ENCODE data around the gene ACADS.
"Not testable (repeated sequence)": the region's sequence is repeated elsewhere in the genome, so short reads cannot be mapped to it uniquely, and the experiment has no call there.

ACADS gene

DNA sequence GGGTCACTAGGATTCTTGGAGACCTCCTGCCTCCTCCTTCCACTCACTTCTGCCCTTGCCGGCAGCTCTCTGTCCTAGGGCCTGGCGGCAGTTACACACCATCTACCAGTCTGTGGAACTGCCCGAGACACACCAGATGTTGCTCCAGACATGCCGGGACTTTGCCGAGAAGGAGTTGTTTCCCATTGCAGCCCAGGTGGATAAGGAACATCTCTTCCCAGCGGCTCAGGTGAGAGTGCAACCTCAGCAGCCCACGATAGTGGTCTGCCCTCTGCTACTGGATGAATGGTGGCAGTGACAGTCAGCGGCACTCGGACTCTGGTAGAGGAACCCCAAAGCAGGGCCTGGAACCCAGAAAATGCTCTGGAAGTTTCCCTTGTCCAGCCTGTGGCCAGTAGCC is 1.3 kb downstream of the ACADS start:
- DNase-seq (ENCODE audit: low read depth): no peak

- not testable (repeated sequence) for DNase-seq (ENCODE audit: low read depth)
Observed at GRCh38 chr12:120732198-120732597, 6.6 kb downstream of the ACADS start.

DNA sequence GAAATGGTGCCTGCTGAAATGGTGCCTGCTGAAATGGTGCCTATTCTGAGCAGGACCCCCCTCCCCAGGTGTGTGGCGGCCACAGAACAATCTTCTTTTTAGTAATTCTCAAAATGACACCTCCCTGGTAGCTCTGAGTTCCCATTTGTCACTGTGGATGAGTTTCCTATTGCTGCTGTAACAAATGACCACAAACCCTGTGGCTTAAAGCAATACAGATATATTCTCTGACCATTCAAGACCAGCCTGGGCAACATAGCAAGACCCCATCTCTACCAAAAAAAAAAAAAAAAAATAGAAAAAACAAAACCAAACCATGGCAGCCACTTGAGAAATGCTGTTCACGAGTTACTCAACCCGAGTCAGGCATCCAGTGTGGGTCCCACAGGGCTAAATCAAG is 7.9 kb downstream of the ACADS start:
- no peak for DNase-seq (ENCODE audit: low read depth)

DNA sequence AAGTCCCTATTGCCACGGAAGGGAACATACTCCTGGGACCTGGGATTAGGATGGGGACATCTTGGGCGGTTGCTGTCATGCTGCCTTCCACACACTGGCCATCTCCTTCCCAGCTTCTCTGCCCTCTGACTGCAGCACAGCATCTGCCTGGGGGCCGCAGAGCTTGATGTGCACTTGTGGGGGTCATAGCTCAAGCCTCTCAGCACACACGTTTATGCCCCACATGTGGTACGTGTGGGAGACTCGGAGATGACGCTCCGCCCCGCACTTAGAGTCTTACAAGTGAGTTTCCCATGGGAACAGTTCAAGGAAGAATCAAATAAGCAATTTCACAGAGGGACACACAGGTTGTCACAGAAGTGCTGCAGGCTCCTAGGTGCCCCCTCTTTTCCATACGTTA is 8.6 kb downstream of the ACADS start:
- DNase-seq (ENCODE audit: low read depth): no peak

- DNase-seq (ENCODE audit: low read depth): no peak
Observed at GRCh38 chr12:120735181-120735580, 9.6 kb downstream of the ACADS start.

GRCh38 chr12:120736404-120737331 is 11.0 kb downstream of the ACADS start:
- no peak for DNase-seq (ENCODE audit: low read depth)

DNA sequence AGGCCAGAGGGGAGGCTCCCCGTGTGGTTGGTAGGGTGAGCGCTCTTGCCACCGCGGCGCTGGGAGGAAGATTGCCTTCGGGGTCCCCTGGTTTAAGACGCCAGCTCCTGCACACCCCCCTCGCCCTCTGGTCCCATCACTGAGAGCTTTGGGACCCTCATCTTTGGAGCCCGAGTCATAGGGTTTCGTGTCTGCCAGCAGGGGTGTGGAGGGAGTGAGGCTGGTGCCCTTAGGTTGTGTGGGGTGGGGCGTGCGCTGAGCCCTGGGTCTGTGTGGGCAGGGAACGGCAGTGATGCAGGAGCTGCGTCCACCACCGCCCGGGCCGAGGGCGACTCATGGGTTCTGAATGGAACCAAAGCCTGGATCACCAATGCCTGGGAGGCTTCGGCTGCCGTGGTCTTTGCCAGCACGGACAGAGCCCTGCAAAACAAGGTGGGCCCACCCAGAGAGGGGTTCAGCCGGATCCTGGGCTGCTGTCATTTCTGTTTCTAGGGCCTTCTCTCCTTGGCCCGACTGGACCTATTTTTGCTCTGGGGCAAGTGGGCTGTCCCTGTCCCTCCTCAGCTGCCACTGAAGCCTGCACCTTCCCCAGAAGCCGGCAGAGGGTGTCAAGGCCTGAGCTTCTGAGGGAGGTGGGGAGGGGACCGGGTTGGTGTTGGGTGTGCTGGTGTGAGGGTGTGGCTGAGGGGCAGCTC is 12.1 kb downstream of the ACADS start:
- DNase-seq (ENCODE audit: low read depth): no peak

DNA sequence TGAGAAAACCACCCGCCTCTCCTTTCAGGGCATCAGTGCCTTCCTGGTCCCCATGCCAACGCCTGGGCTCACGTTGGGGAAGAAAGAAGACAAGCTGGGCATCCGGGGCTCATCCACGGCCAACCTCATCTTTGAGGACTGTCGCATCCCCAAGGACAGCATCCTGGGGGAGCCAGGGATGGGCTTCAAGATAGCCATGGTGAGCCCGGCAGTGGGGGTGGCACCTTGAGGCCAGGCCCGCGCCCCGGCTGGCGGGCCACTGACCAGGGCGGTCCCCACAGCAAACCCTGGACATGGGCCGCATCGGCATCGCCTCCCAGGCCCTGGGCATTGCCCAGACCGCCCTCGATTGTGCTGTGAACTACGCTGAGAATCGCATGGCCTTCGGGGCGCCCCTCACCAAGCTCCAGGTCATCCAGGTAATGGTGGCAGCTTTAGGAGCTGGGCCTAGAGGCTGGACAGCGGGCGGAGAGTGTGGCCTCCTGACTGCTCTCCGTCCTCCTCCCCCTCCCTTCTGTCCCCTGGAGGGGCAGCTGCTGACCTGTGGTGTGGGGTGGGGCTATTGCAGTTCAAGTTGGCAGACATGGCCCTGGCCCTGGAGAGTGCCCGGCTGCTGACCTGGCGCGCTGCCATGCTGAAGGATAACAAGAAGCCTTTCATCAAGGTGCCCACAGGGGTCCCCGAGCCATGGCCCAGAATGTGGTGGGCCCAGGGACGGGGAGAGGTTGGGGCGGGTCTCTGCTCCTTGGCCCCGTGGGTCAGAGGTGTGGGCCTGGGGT is 12.8 kb downstream of the ACADS start:
- DNase-seq (ENCODE audit: low read depth): no peak

- no peak for DNase-seq (ENCODE audit: low read depth)
Observed at GRCh38 chr12:120739031-120739762, 13.6 kb downstream of the ACADS start.

- no peak for DNase-seq (ENCODE audit: low read depth)
Observed at GRCh38 chr12:120739821-120740613, 14.4 kb downstream of the ACADS start.

DNA sequence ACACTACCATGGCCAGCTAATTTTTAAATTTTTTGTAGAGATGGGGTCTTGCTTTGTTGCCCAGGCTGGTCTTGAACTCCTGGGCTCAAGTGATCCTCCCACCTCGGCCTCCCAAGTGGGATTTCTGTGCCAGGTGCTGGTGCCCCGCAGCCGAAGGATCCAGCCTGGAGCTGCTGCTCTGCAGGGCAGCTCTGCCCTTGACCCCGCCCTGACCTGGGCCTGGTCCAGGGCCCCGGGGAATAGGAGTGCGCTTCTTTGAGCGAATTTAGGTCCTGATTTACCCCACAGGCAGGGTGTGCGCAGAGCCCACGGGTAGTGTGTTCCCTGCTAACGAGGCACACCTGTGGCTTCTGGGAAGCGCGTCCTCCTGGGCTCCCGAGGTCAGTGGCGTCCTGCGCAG is 15.2 kb downstream of the ACADS start:
- DNase-seq (ENCODE audit: low read depth): no peak

- no peak for DNase-seq (ENCODE audit: low read depth)
Observed at GRCh38 chr12:120741476-120742421, 16.1 kb downstream of the ACADS start.

DNA sequence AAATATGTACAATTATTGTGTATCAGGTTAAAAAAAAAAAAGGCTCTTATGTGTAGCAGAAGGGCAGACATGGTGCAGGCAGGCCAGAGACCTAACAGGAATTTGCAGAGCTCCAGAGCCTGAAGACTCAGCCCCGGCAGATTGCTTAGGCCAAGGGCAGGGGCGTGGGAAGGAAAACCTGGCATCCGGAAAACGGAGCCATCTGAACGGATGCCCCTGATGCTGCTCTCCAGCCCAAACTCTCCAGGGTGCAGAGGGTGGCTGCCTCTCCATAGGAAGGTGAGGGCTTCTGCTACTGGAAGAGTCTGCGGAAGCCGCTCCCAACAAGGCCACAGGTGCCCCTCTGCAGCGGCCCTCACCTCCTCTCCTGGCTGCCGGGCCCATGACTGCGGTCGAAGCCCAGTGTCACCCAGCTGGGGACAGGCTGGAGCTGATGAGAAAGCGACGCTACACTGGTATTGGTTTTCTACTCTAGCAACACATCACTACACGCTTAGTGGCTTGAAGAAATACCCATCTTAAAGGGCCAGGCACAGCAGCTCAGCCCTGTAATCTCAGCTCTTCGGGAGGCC is 19.4 kb downstream of the ACADS start:
- DNase-seq (ENCODE audit: low read depth): no peak

DNA sequence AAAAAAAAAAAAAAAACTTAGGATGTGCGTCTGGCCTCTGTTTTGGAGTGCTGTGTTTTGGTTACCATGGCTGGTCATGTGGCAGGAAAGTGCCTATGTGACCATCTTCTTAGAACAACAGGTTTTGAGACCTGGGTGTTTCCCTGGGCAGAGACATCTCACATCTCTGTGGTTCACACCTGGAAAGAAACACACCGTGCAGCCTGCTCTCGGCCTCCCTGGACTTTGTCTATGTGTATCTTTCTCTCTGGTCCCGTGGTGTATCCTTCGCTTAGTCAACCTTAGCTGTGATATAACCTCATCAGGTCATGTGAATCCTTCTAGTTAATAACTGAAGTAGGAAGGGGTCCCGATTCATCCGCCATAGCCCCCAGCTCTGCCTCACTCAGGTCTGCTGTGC is 22.6 kb downstream of the ACADS start:
- no peak for DNase-seq (ENCODE audit: low read depth)

- no peak for DNase-seq (ENCODE audit: low read depth)
Observed at GRCh38 chr12:120749256-120749655, 23.6 kb downstream of the ACADS start.

DNA sequence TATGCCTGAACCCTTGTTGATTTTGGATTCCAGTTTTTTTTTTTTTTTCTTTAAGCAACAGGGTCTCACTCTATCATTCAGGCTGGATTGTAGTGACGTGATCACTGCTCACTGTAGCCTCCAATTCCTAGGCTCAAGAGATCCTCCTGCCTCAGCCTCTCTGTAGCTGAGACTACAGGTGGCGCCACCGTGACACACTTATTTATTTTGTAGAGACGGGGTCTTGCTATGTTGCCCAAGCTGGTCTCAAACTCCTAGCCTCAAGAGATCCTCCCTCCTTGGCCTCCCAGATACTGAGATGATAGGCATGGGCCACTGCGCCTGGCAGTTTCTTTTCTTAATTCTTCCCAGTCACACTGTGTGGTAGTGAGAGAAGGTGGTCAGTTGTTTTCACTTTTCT is 25.2 kb downstream of the ACADS start:
- no peak for DNase-seq (ENCODE audit: low read depth)

GRCh38 chr12:120751389-120751788 is 25.8 kb downstream of the ACADS start:
- DNase-seq (ENCODE audit: low read depth): no peak

- DNase-seq (ENCODE audit: low read depth): no peak
Observed at GRCh38 chr12:120754792-120755191, 29.2 kb downstream of the ACADS start.

DNA sequence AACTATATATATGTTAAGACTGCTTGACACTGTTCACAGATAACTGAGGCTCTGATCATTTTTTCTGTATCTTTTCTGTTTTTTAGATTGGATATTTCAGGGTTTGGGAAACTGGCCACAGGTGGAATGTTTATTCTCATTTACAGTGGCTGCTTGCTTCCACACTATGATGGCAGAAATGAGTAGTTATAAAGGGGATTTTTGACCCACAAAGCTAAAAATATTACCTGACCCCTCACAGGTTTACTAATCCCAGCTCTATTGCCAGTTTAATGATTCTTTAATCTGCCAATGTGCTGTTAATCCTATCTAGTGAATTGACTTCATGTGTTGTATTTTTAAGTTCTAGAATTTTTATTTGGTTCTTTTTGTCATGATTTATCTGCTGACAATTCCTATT is 29.6 kb downstream of the ACADS start:
- no peak for DNase-seq (ENCODE audit: low read depth)
